HFF-Myc (cell line): Measurements from ENCODE around the gene PPP2R2D.

Source experiments
- DNase-seq: peaks from one replicate; pipeline ENCODE4 v3.0.0-alpha.2; 2011; ENCODE audit warnings: low read depth; ENCODE audit errors: extremely low read depth
- H3K4me3 ChIP-seq: replicated peaks from 2 replicates; pipeline ENCODE4 v1.5.1; 2011; ENCODE audit warnings: low read depth, mild to moderate bottlenecking, control low read depth, low read length
- CTCF ChIP-seq: IDR thresholded peaks from 2 replicates; pipeline ENCODE4 v1.5.1; 2012; ENCODE audit warnings: mild to moderate bottlenecking, low read depth, low read length, control low read depth; ENCODE audit errors: missing control alignments

Gene PPP2R2D

DNA sequence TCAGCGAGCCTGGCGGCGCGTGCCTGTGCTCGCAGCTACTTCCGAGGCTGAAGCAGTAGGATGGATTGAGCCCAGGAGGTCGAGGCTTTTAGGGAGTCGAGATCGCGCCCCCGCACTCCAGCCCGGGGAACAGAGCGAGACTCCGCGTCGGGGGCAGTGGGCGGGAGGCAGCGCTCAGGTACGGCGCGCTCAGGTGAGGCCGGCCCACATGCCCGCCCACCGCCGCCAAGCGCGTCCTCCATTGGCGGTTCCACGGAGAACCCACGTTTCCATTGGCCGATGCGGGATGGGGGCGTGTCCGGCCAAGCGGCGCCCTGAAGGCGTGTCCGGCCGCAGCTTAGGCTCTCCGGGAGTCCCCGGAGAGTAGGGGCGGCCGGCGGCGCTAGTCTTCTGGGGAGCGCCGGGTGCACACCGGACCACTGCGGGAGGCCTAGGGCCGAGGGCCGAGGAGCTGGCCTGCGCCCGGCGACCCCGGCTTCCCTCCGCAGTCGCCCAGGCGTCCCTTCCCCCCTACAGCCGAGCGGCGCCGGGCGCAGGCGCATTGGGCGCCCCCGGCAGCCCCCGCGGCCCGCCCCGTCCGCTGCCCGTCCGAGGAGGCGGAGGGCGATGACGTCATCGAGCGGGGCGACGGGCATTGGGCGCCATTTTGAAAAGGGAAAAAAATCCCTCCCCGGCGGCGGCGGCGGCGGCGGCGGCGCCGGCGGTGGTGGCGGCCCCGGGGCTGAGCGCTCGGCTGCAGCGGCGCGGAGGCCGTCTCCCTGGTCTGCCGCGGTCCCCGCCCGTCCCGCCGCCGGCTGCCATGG, at the start of gene PPP2R2D:
TSS of gene PPP2R2D (plus strand) at position 659 of the 803 bp plus-strand sequence. CDS start at position 800, 141 bp downstream.
- H3K4me3 ChIP-seq, result peak within 1 kb of the TSS; percentile 74
- TF ChIP-seq CTCF, result no peak
- peak; percentile 48 for DNase-seq

- DNase-seq, result no peak
- TF ChIP-seq CTCF, result no peak
These were observed 49.5 kb upstream of the PPP2R2D start for GRCh38 chr10:131851346-131851745.

DNA sequence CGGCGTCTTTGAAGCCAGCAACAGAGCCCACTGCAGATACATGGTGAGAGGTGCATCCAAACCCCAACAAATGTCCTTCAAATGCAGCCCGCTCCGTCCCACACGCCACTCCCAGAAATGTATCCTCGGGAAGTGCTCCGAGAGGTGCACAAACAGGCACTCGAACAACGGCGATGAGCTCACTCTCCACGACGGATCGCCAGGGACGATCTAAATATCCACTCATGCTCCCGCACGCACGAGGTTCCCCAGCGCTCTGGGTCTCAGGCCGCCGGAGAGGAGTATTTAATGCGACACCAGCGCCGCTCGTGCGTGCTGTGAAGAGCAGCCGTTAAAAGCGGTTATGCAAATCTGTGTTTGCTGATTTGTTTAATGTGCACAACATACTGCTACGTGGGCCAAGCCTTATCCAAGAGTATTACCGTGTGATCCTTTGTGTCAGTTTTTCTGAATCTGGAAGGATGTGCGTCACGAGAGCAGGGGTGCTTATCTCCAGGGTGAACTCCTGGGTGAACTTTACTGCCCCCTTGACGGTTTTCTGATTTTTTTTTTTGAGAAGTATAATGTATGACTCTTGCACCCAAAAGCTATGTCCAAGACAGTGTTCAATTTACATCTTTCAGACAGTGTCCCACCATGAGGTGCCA, 48.5 kb upstream of the PPP2R2D start:
- TF ChIP-seq CTCF, result no peak
- no peak for DNase-seq
- no peak overlapping the region for H3K4me3 ChIP-seq

More at GRCh38 chr10:131851346-131851745, 49.5 kb upstream of the PPP2R2D start:
- H3K4me3 ChIP-seq, result no peak overlapping the region

DNA sequence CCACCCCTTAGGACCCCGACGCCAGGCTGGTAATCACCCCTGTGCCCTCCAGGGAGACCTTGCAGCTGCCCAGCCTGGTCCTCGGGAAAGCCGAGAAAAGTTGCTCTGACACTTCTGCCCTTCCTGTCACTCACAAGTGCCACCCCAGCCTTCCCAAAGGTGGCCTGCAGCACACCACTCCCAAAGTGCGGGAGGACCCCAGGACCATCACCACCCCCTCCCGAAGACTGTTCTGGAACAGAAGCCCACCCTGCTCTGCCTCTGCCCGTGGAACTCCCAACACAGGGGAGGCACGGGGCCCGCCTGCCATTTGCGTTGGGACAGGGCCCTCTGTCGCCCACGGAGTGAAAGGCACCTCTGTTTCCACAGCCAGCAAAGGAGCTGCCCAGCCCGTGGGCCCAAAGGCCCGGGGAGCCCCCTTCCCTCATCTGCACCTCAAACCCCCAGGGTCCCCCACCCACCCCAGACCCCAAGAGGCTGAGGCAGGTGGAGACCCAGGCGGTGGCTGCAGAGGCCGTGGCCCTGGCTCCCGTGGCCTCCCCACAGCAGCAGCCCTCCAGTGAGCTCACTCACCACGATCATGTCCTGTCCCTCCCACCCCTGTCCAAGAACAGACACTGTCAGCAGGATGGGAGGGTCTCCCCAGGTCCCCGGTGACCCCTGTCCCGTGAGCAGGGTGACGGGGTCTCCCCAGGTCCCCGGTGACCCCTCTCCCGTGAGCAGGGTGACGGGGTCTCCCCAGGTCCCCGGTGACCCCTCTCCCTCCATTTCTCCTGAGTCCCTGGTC, 47.8 kb upstream of the PPP2R2D start:
- no peak overlapping the region for H3K4me3 ChIP-seq
- no peak for TF ChIP-seq CTCF
- DNase-seq, result no peak

DNA sequence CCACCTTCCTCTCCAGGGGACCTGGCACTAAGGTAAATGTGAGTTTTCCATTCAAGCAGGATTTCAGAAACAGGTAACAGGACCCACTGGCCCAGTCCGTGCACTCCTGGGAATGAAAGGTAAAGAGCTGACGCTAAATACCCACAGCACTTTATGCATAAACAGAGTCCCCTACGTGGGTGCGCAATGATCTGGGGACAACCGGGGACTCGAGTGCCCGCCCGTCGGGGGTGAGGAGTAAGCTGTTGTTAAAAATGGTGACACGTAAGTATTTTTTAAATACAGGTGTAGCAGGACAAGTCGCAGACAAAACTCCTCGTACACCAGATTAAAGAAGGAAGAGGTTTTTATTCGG, 47.2 kb upstream of the PPP2R2D start:
- no peak overlapping the region for H3K4me3 ChIP-seq
- TF ChIP-seq CTCF, result no peak
- DNase-seq, result no peak

- no peak for DNase-seq
- TF ChIP-seq CTCF, result no peak
- no peak overlapping the region for H3K4me3 ChIP-seq
These were observed 46.1 kb upstream of the PPP2R2D start for GRCh38 chr10:131854579-131855335.
